GM18907 (cell line): ENCODE data around the gene LCORL.
A peak's percentile ranks its signal among the peaks of the same experiment; 100 is the strongest.
"Not testable (repeated sequence)": the region's sequence is repeated elsewhere in the genome, so short reads cannot be mapped to it uniquely, and the experiment has no call there.

Source experiments
- ATAC-seq: cut with Tn5 transposase; IDR thresholded peaks from one replicate; pipeline ENCODE4 v1.9.1; 2021; ENCODE audit warnings: mild to moderate bottlenecking, moderate library complexity; ENCODE audit not compliant: unreplicated experiment

The LCORL gene

GRCh38 chr4:18021720-18022571, at the start of gene LCORL:
LCORL (minus strand) TSS chr4:18021755; CDS start chr4:18021751, 4 bp downstream.
- peak; percentile 83 for ATAC-seq

GRCh38 chr4:18069810-18070209, 48.3 kb upstream of the LCORL start:
- ATAC-seq = no peak

GRCh38 chr4:18067031-18067430, 45.5 kb upstream of the LCORL start:
- no peak for ATAC-seq

- no peak for ATAC-seq
Measured at GRCh38 chr4:18063079-18063478, 41.5 kb upstream of the LCORL start.

- ATAC-seq = peak; percentile 67
Measured at GRCh38 chr4:18057821-18058533, 36.4 kb upstream of the LCORL start.

GRCh38 chr4:18056030-18056429, 34.5 kb upstream of the LCORL start:
- no peak for ATAC-seq

GRCh38 chr4:18052158-18052557, 30.6 kb upstream of the LCORL start:
- no peak for ATAC-seq

- no peak for ATAC-seq
Measured at GRCh38 chr4:18051281-18051680, 29.7 kb upstream of the LCORL start.

- no peak for ATAC-seq
Measured at GRCh38 chr4:18050448-18050847, 28.9 kb upstream of the LCORL start.

GRCh38 chr4:18049446-18049845, 27.9 kb upstream of the LCORL start:
- no peak for ATAC-seq

GRCh38 chr4:18042754-18043153, 21.2 kb upstream of the LCORL start:
- no peak for ATAC-seq

GRCh38 chr4:18042012-18042411, 20.5 kb upstream of the LCORL start:
- no peak for ATAC-seq

GRCh38 chr4:18041114-18041513, 19.6 kb upstream of the LCORL start:
- ATAC-seq = no peak

- ATAC-seq = peak; percentile 87
Measured at GRCh38 chr4:18039113-18039512, 17.6 kb upstream of the LCORL start.

- not testable (repeated sequence) for ATAC-seq
Measured at GRCh38 chr4:18036369-18036768, 14.8 kb upstream of the LCORL start.

- no peak for ATAC-seq
Measured at GRCh38 chr4:18034099-18034498, 12.5 kb upstream of the LCORL start.

GRCh38 chr4:18033111-18034085, 11.8 kb upstream of the LCORL start:
- no peak for ATAC-seq

- no peak for ATAC-seq
Measured at GRCh38 chr4:18025288-18025687, 3.7 kb upstream of the LCORL start.

- no peak for ATAC-seq
Measured at GRCh38 chr4:18022572-18023050, 1.1 kb upstream of the LCORL start.

- ATAC-seq = peak; percentile 19
Measured at GRCh38 chr4:18021470-18021719, 160 bp downstream of the LCORL start.
